ENCODE data around the gene LEKR1.

GRCh38 chr3:156788846-156789245 lies 37.3 kb upstream of the LEKR1 start:
- TF ChIP-seq SP1 (IDR thresholded peaks at IDR 0.05) (no peak), TARDBP (IDR thresholded peaks at IDR 0.05) (no peak), FOXA1 (IDR thresholded peaks at IDR 0.05) (no peak), SUZ12 (IDR thresholded peaks at IDR 0.05) (no peak), PKNOX1 (IDR thresholded peaks at IDR 0.05) (no peak), FOXM1 (IDR thresholded peaks at IDR 0.05; ENCODE audit: borderline replicate concordance) (no peak), BHLHE40 (IDR thresholded peaks at IDR 0.05; ENCODE audit: borderline replicate concordance) (no peak), ELF4 (IDR thresholded peaks at IDR 0.05) (no peak), L3MBTL2 (conservative IDR thresholded peaks at IDR 0.05) (no peak), FOXK2 (IDR thresholded peaks at IDR 0.05) (no peak), NFRKB (IDR thresholded peaks at IDR 0.05) (no peak), HDGF (IDR thresholded peaks at IDR 0.05; ENCODE audit: borderline replicate concordance) (no peak), LEF1 (IDR thresholded peaks at IDR 0.05; ENCODE audit: borderline replicate concordance) (no peak)

Measured in HEK293T (cell line).